ENCODE results near the gene METTL25.

GRCh38 chr12:82363990-82364389, 5.7 kb downstream of the METTL25 start:
- TF ChIP-seq CTCF (conservative IDR thresholded peaks at IDR 0.05; ENCODE audit: low read depth, low read length) (no peak), EZH2 (IDR thresholded peaks at IDR 0.05; ENCODE audit: low read length, unreplicated experiment) (no peak), EZH2phosphoT487 (IDR thresholded peaks at IDR 0.05; ENCODE audit: borderline replicate concordance, low read length) (no peak)
